ENCODE measurements around the gene LIPA.
"Not testable (repeated sequence)": the region's sequence is repeated elsewhere in the genome, so short reads cannot be mapped to it uniquely, and the experiment has no call there.

LIPA gene

DNA sequence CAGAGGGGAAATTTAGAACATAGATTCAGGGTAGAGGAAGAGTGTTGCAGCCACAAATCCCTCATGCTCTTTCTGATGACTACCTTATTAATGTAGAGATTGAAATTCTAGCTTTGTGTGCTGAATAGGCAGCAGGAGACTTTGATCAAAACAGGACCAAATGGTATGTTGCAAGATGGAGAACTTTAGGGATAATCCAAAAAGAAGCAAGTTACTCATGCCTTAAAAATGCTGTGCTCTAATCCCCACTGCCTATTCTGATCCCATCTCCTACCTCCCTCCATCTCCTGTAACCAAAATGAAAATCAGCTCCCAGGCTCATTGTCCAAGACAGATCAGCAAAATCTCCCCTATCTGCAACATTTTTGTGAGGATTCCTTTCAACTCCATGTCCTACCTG, 75.8 kb downstream of the LIPA start:
- TF ChIP-seq, protein P1, sequence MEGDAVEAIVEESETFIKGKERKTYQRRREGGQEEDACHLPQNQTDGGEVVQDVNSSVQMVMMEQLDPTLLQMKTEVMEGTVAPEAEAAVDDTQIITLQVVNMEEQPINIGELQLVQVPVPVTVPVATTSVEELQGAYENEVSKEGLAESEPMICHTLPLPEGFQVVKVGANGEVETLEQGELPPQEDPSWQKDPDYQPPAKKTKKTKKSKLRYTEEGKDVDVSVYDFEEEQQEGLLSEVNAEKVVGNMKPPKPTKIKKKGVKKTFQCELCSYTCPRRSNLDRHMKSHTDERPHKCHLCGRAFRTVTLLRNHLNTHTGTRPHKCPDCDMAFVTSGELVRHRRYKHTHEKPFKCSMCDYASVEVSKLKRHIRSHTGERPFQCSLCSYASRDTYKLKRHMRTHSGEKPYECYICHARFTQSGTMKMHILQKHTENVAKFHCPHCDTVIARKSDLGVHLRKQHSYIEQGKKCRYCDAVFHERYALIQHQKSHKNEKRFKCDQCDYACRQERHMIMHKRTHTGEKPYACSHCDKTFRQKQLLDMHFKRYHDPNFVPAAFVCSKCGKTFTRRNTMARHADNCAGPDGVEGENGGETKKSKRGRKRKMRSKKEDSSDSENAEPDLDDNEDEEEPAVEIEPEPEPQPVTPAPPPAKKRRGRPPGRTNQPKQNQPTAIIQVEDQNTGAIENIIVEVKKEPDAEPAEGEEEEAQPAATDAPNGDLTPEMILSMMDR (IDR thresholded peaks at IDR 0.05; ENCODE audit: extremely low read depth, insufficient read depth, missing control alignments) = no peak

DNA sequence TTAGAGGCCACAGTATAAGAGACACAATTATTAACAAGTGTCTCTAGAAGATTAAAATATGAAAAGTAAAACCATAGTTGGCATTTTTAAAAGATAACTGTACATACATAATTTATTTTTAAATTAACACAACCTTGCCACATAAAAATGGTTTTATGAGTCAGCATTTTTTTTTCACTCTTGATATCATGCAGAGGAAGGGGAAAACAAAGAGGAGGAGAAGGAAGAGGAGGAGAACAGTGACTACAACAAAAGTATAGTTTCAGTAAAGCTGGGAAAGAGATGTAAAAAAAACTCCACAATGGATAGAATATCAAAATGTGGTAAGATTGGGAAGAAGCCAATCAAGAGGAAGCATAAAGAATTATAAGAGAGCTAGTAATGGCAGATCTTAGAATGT, 78.5 kb downstream of the LIPA start:
- in situ Hi-C loops (cut with MboI; ENCODE audit: low pct_unique_long_range_greater_than_20kb, low sequenced_read_pairs, unreplicated experiment) = no loop called here
- no peak for DNase-seq (ENCODE audit: low spot score)
- TF ChIP-seq, protein P1 (IDR thresholded peaks at IDR 0.05; ENCODE audit: extremely low read depth, insufficient read depth, missing control alignments) = no peak

More for the DNA sequence above, 75.8 kb downstream of the LIPA start:
- in situ Hi-C loops (cut with MboI; ENCODE audit: low pct_unique_long_range_greater_than_20kb, low sequenced_read_pairs, unreplicated experiment) = no loop called here
- DNase-seq (ENCODE audit: low spot score) = no peak

DNA sequence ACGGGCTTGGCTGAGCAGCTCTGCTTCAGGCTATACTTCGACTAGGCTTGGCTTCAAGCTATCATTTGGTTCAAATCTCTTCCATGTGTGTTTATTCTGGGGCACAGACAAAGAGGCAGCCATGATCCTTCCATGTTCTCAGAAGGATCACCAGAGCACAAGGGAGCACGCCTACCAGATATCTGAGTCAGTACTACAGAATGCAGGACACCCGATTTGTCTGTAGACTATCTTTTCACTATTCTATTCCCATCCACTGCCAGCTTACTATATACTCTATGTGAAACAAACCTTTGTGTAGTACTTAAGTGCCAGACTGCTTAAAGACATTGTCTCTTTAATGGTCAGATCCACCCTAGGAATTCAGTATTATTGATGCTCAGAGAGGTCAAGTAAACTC, 79.6 kb downstream of the LIPA start:
- in situ Hi-C loops (cut with MboI; ENCODE audit: low pct_unique_long_range_greater_than_20kb, low sequenced_read_pairs, unreplicated experiment) = no loop called here
- TF ChIP-seq, protein P1 (IDR thresholded peaks at IDR 0.05; ENCODE audit: extremely low read depth, insufficient read depth, missing control alignments) = no peak
- no peak for DNase-seq (ENCODE audit: low spot score)

DNA sequence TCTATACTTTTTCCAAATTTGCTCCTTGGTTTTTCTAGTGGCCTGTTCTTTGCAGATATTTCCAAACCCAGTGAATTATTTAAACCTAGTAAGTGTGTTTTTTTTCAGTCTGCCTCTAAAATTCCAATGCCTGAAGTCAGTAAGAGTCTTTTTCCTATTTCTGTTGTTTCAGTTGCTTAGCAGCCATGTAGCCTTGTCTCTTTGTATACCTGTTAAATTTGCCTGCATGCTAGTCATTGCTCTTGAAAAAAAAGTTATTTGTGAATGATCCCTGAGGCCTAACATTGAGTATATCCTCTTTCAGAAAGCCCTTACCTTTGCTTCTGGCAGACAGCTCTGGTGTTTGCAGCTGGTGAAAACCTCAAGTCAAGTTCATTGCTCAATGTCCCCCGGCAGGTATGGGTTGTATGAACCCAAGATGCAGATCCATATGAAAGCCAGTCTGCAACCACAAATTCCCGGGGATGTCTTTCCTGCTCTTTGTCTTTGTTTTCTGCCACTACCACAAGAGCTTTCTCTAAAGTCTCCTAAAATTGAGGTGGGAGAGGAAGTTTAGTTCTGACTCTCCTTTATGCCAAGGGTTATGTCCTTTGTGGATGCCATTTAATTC, 80.2 kb downstream of the LIPA start:
- in situ Hi-C loops (cut with MboI; ENCODE audit: low pct_unique_long_range_greater_than_20kb, low sequenced_read_pairs, unreplicated experiment) = no loop called here
- DNase-seq (ENCODE audit: low spot score) = no peak
- TF ChIP-seq, protein P1 (IDR thresholded peaks at IDR 0.05; ENCODE audit: extremely low read depth, insufficient read depth, missing control alignments) = no peak

DNA sequence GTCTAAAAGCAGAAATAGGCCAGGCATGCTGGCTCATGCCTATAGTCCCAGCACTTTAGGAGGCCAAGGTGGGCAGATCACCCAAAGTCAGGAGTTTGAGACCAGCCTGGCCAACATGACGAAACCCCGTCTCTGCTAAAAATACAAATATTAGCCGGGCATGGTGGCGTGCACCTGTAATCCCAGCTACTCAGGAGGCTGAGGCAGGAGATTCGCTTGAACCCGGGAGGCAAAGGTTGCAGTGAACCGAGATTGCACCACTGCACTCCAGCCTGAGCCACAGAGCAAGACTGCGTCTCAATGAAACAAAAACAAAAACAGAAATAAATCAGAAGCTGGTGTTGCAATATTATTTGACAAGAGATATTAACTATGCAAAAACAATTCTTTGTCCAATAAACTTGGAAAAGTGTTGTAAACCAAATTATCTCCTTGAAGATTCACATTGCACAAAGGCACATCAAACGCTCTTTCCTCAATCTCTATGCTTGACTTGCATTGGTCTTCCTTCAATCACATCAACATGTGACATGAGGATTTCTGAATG, 83.1 kb downstream of the LIPA start:
- DNase-seq (ENCODE audit: low spot score); in situ Hi-C loops (cut with MboI; ENCODE audit: low pct_unique_long_range_greater_than_20kb, low sequenced_read_pairs, unreplicated experiment): not testable (repeated sequence)

DNA sequence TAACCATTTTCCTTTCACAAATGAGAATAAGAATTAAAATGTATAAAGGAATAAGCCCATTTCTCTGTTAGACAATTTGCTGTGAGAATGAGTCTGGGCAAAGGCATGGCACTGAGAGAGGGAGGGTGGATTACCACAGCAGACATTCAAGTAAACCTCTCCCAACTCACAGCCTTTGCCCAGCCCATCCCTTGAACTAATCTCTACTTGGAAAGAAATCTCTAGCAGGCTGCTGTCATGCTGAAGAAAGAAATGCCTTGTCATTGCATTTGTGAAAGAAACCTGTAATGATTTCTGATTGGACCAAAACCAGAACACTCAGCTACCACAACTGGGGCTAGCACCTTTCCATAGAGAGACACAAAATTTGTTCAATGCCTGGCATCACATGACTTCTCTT, 83.7 kb downstream of the LIPA start:
- in situ Hi-C loops (cut with MboI; ENCODE audit: low pct_unique_long_range_greater_than_20kb, low sequenced_read_pairs, unreplicated experiment) = no loop called here

DNA sequence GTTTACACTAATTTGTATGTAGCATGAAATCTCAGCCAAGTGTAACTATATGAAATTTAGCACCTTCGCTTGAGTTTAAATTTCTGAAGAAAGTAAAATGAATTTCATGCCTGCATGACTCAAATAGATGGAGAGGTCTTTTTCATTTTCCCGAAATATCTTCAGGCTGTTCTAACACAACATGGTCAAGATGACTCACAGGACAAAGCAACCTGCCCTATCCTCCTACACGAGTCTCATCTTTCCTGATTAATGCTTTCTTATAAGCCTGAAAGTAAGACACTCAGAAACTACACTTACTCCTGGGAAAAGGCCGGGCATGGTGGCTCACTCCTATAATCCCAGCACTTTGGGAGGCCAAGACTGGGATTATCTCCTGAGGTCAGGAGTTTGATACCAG, 85.7 kb downstream of the LIPA start:
- DNase-seq (ENCODE audit: low spot score) = no peak
- TF ChIP-seq, protein P1 (IDR thresholded peaks at IDR 0.05; ENCODE audit: extremely low read depth, insufficient read depth, missing control alignments) = no peak
- in situ Hi-C loops (cut with MboI; ENCODE audit: low pct_unique_long_range_greater_than_20kb, low sequenced_read_pairs, unreplicated experiment) = no loop called here

More for the DNA sequence above, 83.7 kb downstream of the LIPA start:
- DNase-seq (ENCODE audit: low spot score) = no peak
- TF ChIP-seq, protein P1 (IDR thresholded peaks at IDR 0.05; ENCODE audit: extremely low read depth, insufficient read depth, missing control alignments) = no peak
